ENCODE measurements around the gene GEMIN4. TPM values are rescaled to one million over a fixed set of nuclear protein-coding genes. Genes with fewer than 3 reads are reported as not detected.
"Not testable (repeated sequence)": the region's sequence is repeated elsewhere in the genome, so short reads cannot be mapped to it uniquely, and the experiment has no call there.

GEMIN4 gene
- polyA plus RNA-seq, 3 donors: 6.5 to 10.4 (median 6.6) TPM

- not testable (repeated sequence) for H3K27ac ChIP-seq (ENCODE audit: low read depth, low read length)
- WGBS, 3 donors: 94 to 100% (median 97%) methylated on average over 4 of the region's 4 CpGs
These were observed 3.5 kb downstream of the GEMIN4 start for GRCh38 chr17:748604-749003.

- no peak overlapping the region for H3K27ac ChIP-seq (ENCODE audit: low read depth, low read length)
- WGBS, 3 donors: 88 to 92% (median 88%) methylated on average over 38 of the region's 38 CpGs
These were observed 5.1 kb downstream of the GEMIN4 start for GRCh38 chr17:746783-747629.

GRCh38 chr17:746181-746580 lies 5.9 kb downstream of the GEMIN4 start:
- 93 to 96% (median 94%) methylated on average over 9 of the region's 9 CpGs for WGBS, 3 donors

GRCh38 chr17:745406-745805 lies 6.7 kb downstream of the GEMIN4 start:
- WGBS, 3 donors: 91 to 97% (median 95%) methylated on average over 10 to 11 of the region's 11 CpGs
- no peak overlapping the region for H3K27ac ChIP-seq (ENCODE audit: low read depth, low read length)

More at GRCh38 chr17:746181-746580, 5.9 kb downstream of the GEMIN4 start:
- H3K27ac ChIP-seq (ENCODE audit: low read depth, low read length): no peak overlapping the region

- WGBS, 3 donors: 73 to 82% (median 79%) methylated on average over 9 of the region's 9 CpGs
- no peak overlapping the region for H3K27ac ChIP-seq (ENCODE audit: low read depth, low read length)
These were observed 7.1 kb downstream of the GEMIN4 start for GRCh38 chr17:744937-745336.

GRCh38 chr17:743139-743538 lies 8.9 kb downstream of the GEMIN4 start:
- 93 to 95% (median 94%) methylated on average over 4 of the region's 4 CpGs for WGBS, 3 donors
- no peak overlapping the region for H3K27ac ChIP-seq (ENCODE audit: low read depth, low read length)

GRCh38 chr17:742147-742793 lies 9.8 kb downstream of the GEMIN4 start:
- WGBS, 3 donors: 85 to 92% (median 89%) methylated on average over 11 of the region's 11 CpGs
- no peak overlapping the region for H3K27ac ChIP-seq (ENCODE audit: low read depth, low read length)

GRCh38 chr17:740240-741017 lies 11.6 kb downstream of the GEMIN4 start:
- H3K27ac ChIP-seq (ENCODE audit: low read depth, low read length): no peak overlapping the region
- WGBS, 3 donors: 48 to 81% (median 63%) methylated on average over 18 of the region's 18 CpGs

GRCh38 chr17:737561-738113 lies 14.4 kb downstream of the GEMIN4 start:
- no peak overlapping the region for H3K27ac ChIP-seq (ENCODE audit: low read depth, low read length)
- 92 to 93% (median 93%) methylated on average over 13 of the region's 13 CpGs for whole genome bisulfite sequencing, 3 donors

GRCh38 chr17:733743-734142 lies 18.3 kb downstream of the GEMIN4 start:
- H3K27ac ChIP-seq (ENCODE audit: low read depth, low read length): no peak overlapping the region

GRCh38 chr17:732902-733720 lies 19.0 kb downstream of the GEMIN4 start:
- H3K27ac ChIP-seq (ENCODE audit: low read depth, low read length): no peak overlapping the region
- WGBS, 3 donors: 6 to 9% (median 8%) methylated on average over 45 to 57 of the region's 57 CpGs

More at GRCh38 chr17:733743-734142, 18.3 kb downstream of the GEMIN4 start:
- 78 to 80% (median 78%) methylated on average over 10 of the region's 10 CpGs for WGBS, 3 donors

GRCh38 chr17:732067-732901 lies 19.8 kb downstream of the GEMIN4 start, which contains the start of gene TLCD3A:
Gene TLCD3A, plus strand, starts transcription at chr17:732596. Its CDS starts 52 bp downstream, at chr17:732648.
- 0 to 1% (median 1%) methylated on average over 49 to 125 of the region's 126 CpGs for WGBS, 3 donors
- no peak within 1 kb of the TSS for H3K27ac ChIP-seq (ENCODE audit: low read depth, low read length)

GRCh38 chr17:731644-732066 lies 20.4 kb downstream of the GEMIN4 start:
- 8 to 15% (median 8%) methylated on average over 25 to 26 of the region's 26 CpGs for WGBS, 3 donors
- H3K27ac ChIP-seq (ENCODE audit: low read depth, low read length): no peak overlapping the region

GRCh38 chr17:728911-729310 lies 23.2 kb downstream of the GEMIN4 start:
- no peak overlapping the region for H3K27ac ChIP-seq (ENCODE audit: low read depth, low read length)
- WGBS, 3 donors: 85 to 96% (median 95%) methylated on average over 5 of the region's 5 CpGs

GRCh38 chr17:726271-726919 lies 25.7 kb downstream of the GEMIN4 start:
- WGBS, 3 donors: 41 to 68% (median 68%) methylated on average over 20 of the region's 20 CpGs
- no peak overlapping the region for H3K27ac ChIP-seq (ENCODE audit: low read depth, low read length)

GRCh38 chr17:725746-726145 lies 26.3 kb downstream of the GEMIN4 start:
- H3K27ac ChIP-seq (ENCODE audit: low read depth, low read length): no peak overlapping the region
- WGBS, 3 donors: 62 to 81% (median 77%) methylated on average over 11 to 12 of the region's 12 CpGs

Measured in adipose tissue (tissue), 3 donors.